Kidney epithelial cell (primary cell): ENCODE measurements around the gene TRAPPC3L. TPM values are rescaled to one million over a fixed set of nuclear protein-coding genes. Genes with fewer than 3 reads are reported as not detected.

Experiments used
- DNase-seq: peaks from one replicate; pipeline ENCODE4 v3.0.0-alpha.2; 2010; ENCODE audit warnings: low read depth
- H3K27me3 ChIP-seq: 2 replicates; pipeline ENCODE4 v1.6.0; 2011; ENCODE audit warnings: low read length; ENCODE audit not compliant: control insufficient read depth, insufficient read depth
- H3K36me3 ChIP-seq: 2 replicates; pipeline ENCODE4 v1.5.1; 2011; ENCODE audit warnings: low read length; ENCODE audit not compliant: control insufficient read depth, insufficient read depth
- H3K4me3 ChIP-seq: 2 replicates; pipeline ENCODE4 v1.5.1; 2011; ENCODE audit warnings: low read depth, mild to moderate bottlenecking, control low read depth, low read length
- CTCF ChIP-seq: IDR thresholded peaks from 2 replicates; pipeline ENCODE4 v1.5.1; 2011; ENCODE audit warnings: mild to moderate bottlenecking, moderate library complexity, low read length, control low read depth, inconsistent platforms; ENCODE audit not compliant: insufficient read depth, poor library complexity, severe bottlenecking
- total RNA-seq: library from RNA; depleted of rRNA; stranded (reverse); fragments of >200 nt; gene quantifications from 2 replicates; pipeline ENCODE4 v1.2.3, GENCODE V29; 2015

The TRAPPC3L gene
- total RNA-seq, 1 donor from 2014 or later, result not detected

GRCh38 chr6:116568821-116569755, 23.6 kb upstream of the TRAPPC3L start:
- no peak for TF ChIP-seq CTCF
- no peak for DNase-seq
- Histone ChIP-seq H3K27me3 (peaks cover 2% of the 10 kb centered on the region), H3K4me3 (no peak overlapping the region), H3K36me3 (no peaks in the 10 kb centered on the region)

- Histone ChIP-seq H3K4me3 (no peak overlapping the region), H3K36me3 (no peaks in the 10 kb centered on the region), H3K27me3 (peaks cover 2% of the 10 kb centered on the region)
- no peak for DNase-seq
- no peak for TF ChIP-seq CTCF
These were observed 22.6 kb upstream of the TRAPPC3L start for GRCh38 chr6:116568111-116568510.

GRCh38 chr6:116564921-116565872, 19.7 kb upstream of the TRAPPC3L start:
- DNase-seq, result no peak
- peak overlapping the region; percentile 30 for H3K4me3 ChIP-seq
- no peaks in the 10 kb centered on the region for H3K36me3 ChIP-seq
- peaks cover 2% of the 10 kb centered on the region for H3K27me3 ChIP-seq
- no peak for TF ChIP-seq CTCF

GRCh38 chr6:116564311-116564710, 18.8 kb upstream of the TRAPPC3L start:
- no peak for DNase-seq
- TF ChIP-seq CTCF, result no peak
- Histone ChIP-seq H3K27me3 (peaks cover 2% of the 10 kb centered on the region), H3K4me3 (no peak overlapping the region), H3K36me3 (no peaks in the 10 kb centered on the region)

GRCh38 chr6:116563830-116564229, 18.3 kb upstream of the TRAPPC3L start:
- Histone ChIP-seq H3K36me3 (no peaks in the 10 kb centered on the region), H3K27me3 (peaks cover 2% of the 10 kb centered on the region), H3K4me3 (no peak overlapping the region)
- TF ChIP-seq CTCF, result no peak
- DNase-seq, result no peak
